LNCAP (cell line): Measurements from ENCODE around the gene HDAC4.

Experiments
- TF ChIP-seq, protein P1 (sequence below): fragments of 450-650 bp; IDR thresholded peaks from 2 replicates; pipeline ENCODE4 v1.5.1; 2017; ENCODE audit warnings: mild to moderate bottlenecking

The HDAC4 gene

GRCh38 chr2:239138610-239139009 lies 262.2 kb downstream of the HDAC4 start:
- TF ChIP-seq, protein P1, sequence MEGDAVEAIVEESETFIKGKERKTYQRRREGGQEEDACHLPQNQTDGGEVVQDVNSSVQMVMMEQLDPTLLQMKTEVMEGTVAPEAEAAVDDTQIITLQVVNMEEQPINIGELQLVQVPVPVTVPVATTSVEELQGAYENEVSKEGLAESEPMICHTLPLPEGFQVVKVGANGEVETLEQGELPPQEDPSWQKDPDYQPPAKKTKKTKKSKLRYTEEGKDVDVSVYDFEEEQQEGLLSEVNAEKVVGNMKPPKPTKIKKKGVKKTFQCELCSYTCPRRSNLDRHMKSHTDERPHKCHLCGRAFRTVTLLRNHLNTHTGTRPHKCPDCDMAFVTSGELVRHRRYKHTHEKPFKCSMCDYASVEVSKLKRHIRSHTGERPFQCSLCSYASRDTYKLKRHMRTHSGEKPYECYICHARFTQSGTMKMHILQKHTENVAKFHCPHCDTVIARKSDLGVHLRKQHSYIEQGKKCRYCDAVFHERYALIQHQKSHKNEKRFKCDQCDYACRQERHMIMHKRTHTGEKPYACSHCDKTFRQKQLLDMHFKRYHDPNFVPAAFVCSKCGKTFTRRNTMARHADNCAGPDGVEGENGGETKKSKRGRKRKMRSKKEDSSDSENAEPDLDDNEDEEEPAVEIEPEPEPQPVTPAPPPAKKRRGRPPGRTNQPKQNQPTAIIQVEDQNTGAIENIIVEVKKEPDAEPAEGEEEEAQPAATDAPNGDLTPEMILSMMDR = no peak

GRCh38 chr2:239137898-239138283 lies 262.9 kb downstream of the HDAC4 start:
- TF ChIP-seq, protein P1 = no peak

DNA sequence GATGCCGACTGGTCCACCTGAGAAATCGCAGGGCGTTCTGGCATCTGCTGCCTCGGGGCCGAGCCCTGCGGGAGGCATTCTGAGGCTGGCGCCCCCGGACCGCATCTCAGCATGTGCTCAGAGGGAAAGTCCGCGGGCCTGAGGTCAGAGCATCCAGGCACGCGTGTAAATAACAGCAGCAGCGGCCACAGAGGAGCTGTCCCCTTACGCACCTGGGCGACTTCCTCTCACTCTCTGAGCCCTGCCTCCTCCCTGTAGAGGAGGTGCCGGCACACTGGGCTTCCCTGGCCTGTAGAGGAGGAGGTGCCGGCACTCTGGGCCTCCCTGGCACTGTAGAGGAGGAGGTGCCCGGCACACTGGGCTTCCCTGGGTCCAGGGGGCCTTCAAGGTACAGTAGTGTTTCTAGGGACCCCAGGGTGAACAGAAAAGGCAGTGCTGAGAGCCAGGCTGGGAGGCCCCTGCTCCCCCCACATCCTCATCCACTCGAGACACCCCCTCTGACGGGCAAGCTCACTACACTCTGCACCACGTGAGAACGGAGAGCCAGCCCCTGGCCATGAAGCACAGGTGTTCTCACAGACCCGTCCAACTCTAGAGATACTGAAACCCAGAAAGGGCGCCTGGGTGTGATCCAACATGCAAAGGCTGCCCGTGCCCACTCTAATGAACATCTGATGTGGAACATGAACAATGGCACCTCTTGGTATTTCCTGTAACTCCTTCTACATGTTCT lies 263.5 kb downstream of the HDAC4 start:
- TF ChIP-seq, protein P1 = no peak

GRCh38 chr2:239136762-239137161 lies 264.1 kb downstream of the HDAC4 start:
- TF ChIP-seq, protein P1 = no peak

GRCh38 chr2:239136203-239136602 lies 264.6 kb downstream of the HDAC4 start:
- TF ChIP-seq, protein P1 = no peak

- TF ChIP-seq, protein P1 = no peak
Measured at GRCh38 chr2:239135531-239135930, 265.3 kb downstream of the HDAC4 start.

- TF ChIP-seq, protein P1 = no peak
Measured at GRCh38 chr2:239133945-239134570, 266.8 kb downstream of the HDAC4 start.
